GM21737 (cell line): ENCODE data around the gene ITIH4.

Source experiments
- ATAC-seq: cut with Tn5 transposase; IDR thresholded peaks from one replicate; pipeline ENCODE4 v1.9.1; 2021; ENCODE audit warnings: mild to moderate bottlenecking, moderate library complexity; ENCODE audit not compliant: unreplicated experiment

The ITIH4 gene

GRCh38 chr3:52805270-52806039 is 25.0 kb downstream of the ITIH4 start:
- no peak for ATAC-seq

- no peak for ATAC-seq
Measured at GRCh38 chr3:52801839-52802238, 28.6 kb downstream of the ITIH4 start.

- no peak for ATAC-seq
Measured at GRCh38 chr3:52800079-52800478, 30.4 kb downstream of the ITIH4 start.

GRCh38 chr3:52798978-52799476 is 31.4 kb downstream of the ITIH4 start:
- no peak for ATAC-seq

GRCh38 chr3:52798376-52798977 is 32.0 kb downstream of the ITIH4 start:
- ATAC-seq, result no peak

- no peak for ATAC-seq
Measured at GRCh38 chr3:52796411-52796810, 34.1 kb downstream of the ITIH4 start.

- no peak for ATAC-seq
Measured at GRCh38 chr3:52795298-52795900, 35.1 kb downstream of the ITIH4 start.

- no peak for ATAC-seq
Measured at GRCh38 chr3:52794612-52795099, 35.8 kb downstream of the ITIH4 start, which contains the start of gene ITIH3. Gene ITIH3 (plus strand): TSS chr3:52794796. CDS start chr3:52794804, 8 bp downstream.

- ATAC-seq, result no peak
Measured at GRCh38 chr3:52793702-52794611, 36.5 kb downstream of the ITIH4 start.

GRCh38 chr3:52792961-52793695 is 37.3 kb downstream of the ITIH4 start:
- no peak for ATAC-seq

GRCh38 chr3:52792413-52792812 is 38.1 kb downstream of the ITIH4 start:
- ATAC-seq, result no peak

- no peak for ATAC-seq
Measured at GRCh38 chr3:52791928-52792327, 38.5 kb downstream of the ITIH4 start.

GRCh38 chr3:52791366-52791765 is 39.1 kb downstream of the ITIH4 start:
- no peak for ATAC-seq

GRCh38 chr3:52790741-52791140 is 39.7 kb downstream of the ITIH4 start:
- no peak for ATAC-seq

- ATAC-seq, result no peak
Measured at GRCh38 chr3:52790337-52790736, 40.1 kb downstream of the ITIH4 start.

- ATAC-seq, result no peak
Measured at GRCh38 chr3:52789746-52790040, 40.8 kb downstream of the ITIH4 start.

GRCh38 chr3:52788890-52789745 is 41.4 kb downstream of the ITIH4 start:
- ATAC-seq, result no peak

- ATAC-seq, result no peak
Measured at GRCh38 chr3:52787672-52788625, 42.5 kb downstream of the ITIH4 start.
